ENCODE measurements around the gene TEKT5.
"Not testable (repeated sequence)": the region's sequence is repeated elsewhere in the genome, so short reads cannot be mapped to it uniquely, and the experiment has no call there.

The TEKT5 gene

DNA sequence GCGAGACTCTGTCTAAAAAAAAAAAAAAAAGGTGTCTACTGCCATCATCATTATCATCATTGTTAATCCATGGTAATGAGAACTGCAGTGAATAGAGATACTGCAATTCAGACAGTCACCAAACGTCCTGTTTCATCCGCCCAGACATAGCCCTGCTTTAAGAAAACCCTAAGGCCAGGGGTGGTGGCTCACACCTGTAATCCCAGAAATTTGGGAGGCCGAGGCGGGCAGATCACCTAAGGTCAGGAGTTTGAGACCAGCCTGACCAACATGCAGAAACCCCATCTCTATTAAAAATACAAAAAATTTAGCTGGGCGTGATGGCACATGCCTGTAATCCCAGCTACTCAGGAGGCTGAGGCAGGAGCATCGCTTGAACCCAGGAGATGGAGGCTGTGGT is 15.3 kb downstream of the TEKT5 start:
- 94% methylated on average over 5 of the region's 7 CpGs for WGBS (ENCODE audit: insufficient coverage)
- CTCF ChIA-PET; H3K4me1 ChIP-seq (ENCODE audit: control extremely low read depth in 1 of 4, control insufficient read depth in 4 of 4, insufficient read depth in 4 of 4, low read length in 3 of 4); H3K27ac ChIP-seq (ENCODE audit: insufficient read depth in 1 of 2, low read depth in 1 of 2, low read length in 2 of 2, poor library complexity in 1 of 2, severe bottlenecking in 2 of 2); H3K4me3 ChIP-seq (ENCODE audit: control insufficient read depth in 1 of 7, extremely low read depth in 1 of 7, insufficient read depth in 4 of 7, low read depth in 2 of 7, low read length in 6 of 7); H3K27me3 ChIP-seq (replicated peaks in 2 of 5; ENCODE audit: control insufficient read depth in 4 of 5, insufficient read depth in 5 of 5, low read length in 4 of 5); POLR2A ChIA-PET; DNase-seq; H3K9me3 ChIP-seq (ENCODE audit: control extremely low read depth in 1 of 5, control insufficient read depth in 4 of 5, insufficient read depth in 2 of 5, low read depth in 1 of 5, low read length in 4 of 5); H3K36me3 ChIP-seq (ENCODE audit: control insufficient read depth in 4 of 4, insufficient read depth in 4 of 4, low read length in 3 of 4): not testable (repeated sequence)

DNA sequence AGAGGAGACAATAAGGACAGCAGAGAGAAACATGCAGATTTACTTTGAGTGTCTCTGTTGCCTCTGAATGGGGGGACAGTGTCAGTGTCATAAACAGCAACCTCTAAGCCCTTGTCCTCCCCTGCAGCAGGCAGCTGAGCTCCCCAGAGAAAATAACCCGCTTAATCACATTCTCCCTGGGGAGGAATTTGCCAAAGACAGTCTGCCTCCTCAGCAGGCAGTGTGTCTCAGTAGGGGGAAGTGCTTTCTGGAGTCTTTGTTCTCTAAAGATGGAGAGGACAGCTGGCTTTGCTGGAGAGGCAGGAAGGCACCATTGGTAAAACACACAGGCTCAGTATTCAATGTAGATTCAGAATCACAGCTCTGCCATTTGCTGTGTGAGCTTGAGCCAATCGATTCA is 16.1 kb downstream of the TEKT5 start:
- 88% methylated on average over 1 of the region's 2 CpGs for WGBS (ENCODE audit: insufficient coverage)
- no peak overlapping the region for H3K27ac ChIP-seq (ENCODE audit: insufficient read depth in 1 of 2, low read depth in 1 of 2, low read length in 2 of 2, poor library complexity in 1 of 2, severe bottlenecking in 2 of 2)
- no peak overlapping the region for H3K4me3 ChIP-seq (ENCODE audit: control insufficient read depth in 1 of 7, extremely low read depth in 1 of 7, insufficient read depth in 4 of 7, low read depth in 2 of 7, low read length in 6 of 7)
- peaks cover 0 to 3% (median 0%) of the 10 kb centered on the region in 5 experiments for H3K27me3 ChIP-seq (replicated peaks in 2 of 5; ENCODE audit: control insufficient read depth in 4 of 5, insufficient read depth in 5 of 5, low read length in 4 of 5)
- no peaks in the 10 kb centered on the region for H3K4me1 ChIP-seq (ENCODE audit: control extremely low read depth in 1 of 4, control insufficient read depth in 4 of 4, insufficient read depth in 4 of 4, low read length in 3 of 4)
- CTCF ChIA-PET, result no interaction called here
- no peaks in the 10 kb centered on the region for H3K36me3 ChIP-seq (ENCODE audit: control insufficient read depth in 4 of 4, insufficient read depth in 4 of 4, low read length in 3 of 4)
- POLR2A ChIA-PET, result no interaction called here
- no peaks in the 10 kb centered on the region for H3K9me3 ChIP-seq (ENCODE audit: control extremely low read depth in 1 of 5, control insufficient read depth in 4 of 5, insufficient read depth in 2 of 5, low read depth in 1 of 5, low read length in 4 of 5)
- DNase-seq, result peak in 1 of 3 donors; percentile 7

GRCh38 chr16:10676284-10676683 is 18.4 kb downstream of the TEKT5 start:
- Histone ChIP-seq H3K4me1 (ENCODE audit: control extremely low read depth in 1 of 4, control insufficient read depth in 4 of 4, insufficient read depth in 4 of 4, low read length in 3 of 4) (no peaks in the 10 kb centered on the region), H3K9me3 (ENCODE audit: control extremely low read depth in 1 of 5, control insufficient read depth in 4 of 5, insufficient read depth in 2 of 5, low read depth in 1 of 5, low read length in 4 of 5) (no peaks in the 10 kb centered on the region), H3K27me3 (replicated peaks in 2 of 5; ENCODE audit: control insufficient read depth in 4 of 5, insufficient read depth in 5 of 5, low read length in 4 of 5) (peaks cover 0 to 3% (median 0%) of the 10 kb centered on the region in 5 experiments), H3K4me3 (ENCODE audit: control insufficient read depth in 1 of 7, extremely low read depth in 1 of 7, insufficient read depth in 4 of 7, low read depth in 2 of 7, low read length in 6 of 7) (no peak overlapping the region), H3K36me3 (ENCODE audit: control insufficient read depth in 4 of 4, insufficient read depth in 4 of 4, low read length in 3 of 4) (no peaks in the 10 kb centered on the region), H3K27ac (ENCODE audit: insufficient read depth in 1 of 2, low read depth in 1 of 2, low read length in 2 of 2, poor library complexity in 1 of 2, severe bottlenecking in 2 of 2) (no peak overlapping the region)
- POLR2A ChIA-PET, result no interaction called here
- CTCF ChIA-PET, result no interaction called here
- no peak for DNase-seq
- WGBS (ENCODE audit: insufficient coverage), result 88% methylated on average over 4 of the region's 6 CpGs

GRCh38 chr16:10675861-10676260 is 18.9 kb downstream of the TEKT5 start:
- Histone ChIP-seq H3K36me3 (ENCODE audit: control insufficient read depth in 4 of 4, insufficient read depth in 4 of 4, low read length in 3 of 4) (no peaks in the 10 kb centered on the region), H3K9me3 (ENCODE audit: control extremely low read depth in 1 of 5, control insufficient read depth in 4 of 5, insufficient read depth in 2 of 5, low read depth in 1 of 5, low read length in 4 of 5) (no peaks in the 10 kb centered on the region), H3K4me1 (ENCODE audit: control extremely low read depth in 1 of 4, control insufficient read depth in 4 of 4, insufficient read depth in 4 of 4, low read length in 3 of 4) (no peaks in the 10 kb centered on the region), H3K27ac (ENCODE audit: insufficient read depth in 1 of 2, low read depth in 1 of 2, low read length in 2 of 2, poor library complexity in 1 of 2, severe bottlenecking in 2 of 2) (no peak overlapping the region), H3K4me3 (ENCODE audit: control insufficient read depth in 1 of 7, extremely low read depth in 1 of 7, insufficient read depth in 4 of 7, low read depth in 2 of 7, low read length in 6 of 7) (no peak overlapping the region), H3K27me3 (replicated peaks in 2 of 5; ENCODE audit: control insufficient read depth in 4 of 5, insufficient read depth in 5 of 5, low read length in 4 of 5) (peaks cover 0 to 3% (median 0%) of the 10 kb centered on the region in 5 experiments)
- POLR2A ChIA-PET, result no interaction called here
- WGBS (ENCODE audit: insufficient coverage), result 96% methylated on average over 10 of the region's 13 CpGs
- no peak for DNase-seq
- CTCF ChIA-PET, result no interaction called here

DNA sequence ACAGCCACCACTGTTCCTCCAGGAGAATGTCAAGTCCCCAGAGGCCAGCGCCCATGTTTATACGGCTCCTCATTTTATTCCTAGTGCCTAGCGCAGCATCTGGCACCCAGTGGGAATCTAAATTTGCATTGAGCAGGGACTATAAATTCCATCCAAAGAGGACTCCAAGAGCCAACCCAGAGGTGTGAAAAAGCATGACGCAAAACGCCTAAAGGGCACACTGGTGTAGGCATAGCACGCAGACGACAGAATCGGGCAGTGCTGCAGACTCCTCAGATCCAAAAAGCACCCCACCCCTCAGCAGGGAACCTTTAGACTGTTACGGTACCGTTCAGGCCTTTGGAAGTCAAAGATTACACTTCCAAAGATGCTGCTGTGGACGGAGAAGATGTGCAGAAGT is 19.5 kb downstream of the TEKT5 start:
- CTCF ChIA-PET, result no interaction called here

GRCh38 chr16:10671729-10672128 is 23.0 kb downstream of the TEKT5 start:
- H3K9me3 ChIP-seq (ENCODE audit: control extremely low read depth in 1 of 5, control insufficient read depth in 4 of 5, insufficient read depth in 2 of 5, low read depth in 1 of 5, low read length in 4 of 5), result no peaks in the 10 kb centered on the region
- ChIA-PET POLR2A (no interaction called here), CTCF (no interaction called here)
- H3K4me1 ChIP-seq (ENCODE audit: control extremely low read depth in 1 of 4, control insufficient read depth in 4 of 4, insufficient read depth in 4 of 4, low read length in 3 of 4), result no peaks in the 10 kb centered on the region
- WGBS (ENCODE audit: insufficient coverage), result 67% methylated on average over 2 of the region's 4 CpGs
- no peaks in the 10 kb centered on the region for H3K36me3 ChIP-seq (ENCODE audit: control insufficient read depth in 4 of 4, insufficient read depth in 4 of 4, low read length in 3 of 4)
- no peak overlapping the region for H3K27ac ChIP-seq (ENCODE audit: insufficient read depth in 1 of 2, low read depth in 1 of 2, low read length in 2 of 2, poor library complexity in 1 of 2, severe bottlenecking in 2 of 2)
- H3K4me3 ChIP-seq (ENCODE audit: control insufficient read depth in 1 of 7, extremely low read depth in 1 of 7, insufficient read depth in 4 of 7, low read depth in 2 of 7, low read length in 6 of 7), result no peak overlapping the region
- peaks cover 0 to 3% (median 0%) of the 10 kb centered on the region in 5 experiments for H3K27me3 ChIP-seq (replicated peaks in 2 of 5; ENCODE audit: control insufficient read depth in 4 of 5, insufficient read depth in 5 of 5, low read length in 4 of 5)
- DNase-seq, result no peak

More for the DNA sequence above, 19.5 kb downstream of the TEKT5 start:
- Histone ChIP-seq H3K4me1 (ENCODE audit: control extremely low read depth in 1 of 4, control insufficient read depth in 4 of 4, insufficient read depth in 4 of 4, low read length in 3 of 4) (no peaks in the 10 kb centered on the region), H3K9me3 (ENCODE audit: control extremely low read depth in 1 of 5, control insufficient read depth in 4 of 5, insufficient read depth in 2 of 5, low read depth in 1 of 5, low read length in 4 of 5) (no peaks in the 10 kb centered on the region), H3K27ac (ENCODE audit: insufficient read depth in 1 of 2, low read depth in 1 of 2, low read length in 2 of 2, poor library complexity in 1 of 2, severe bottlenecking in 2 of 2) (no peak overlapping the region), H3K27me3 (replicated peaks in 2 of 5; ENCODE audit: control insufficient read depth in 4 of 5, insufficient read depth in 5 of 5, low read length in 4 of 5) (peaks cover 0 to 3% (median 0%) of the 10 kb centered on the region in 5 experiments), H3K4me3 (ENCODE audit: control insufficient read depth in 1 of 7, extremely low read depth in 1 of 7, insufficient read depth in 4 of 7, low read depth in 2 of 7, low read length in 6 of 7) (no peak overlapping the region), H3K36me3 (ENCODE audit: control insufficient read depth in 4 of 4, insufficient read depth in 4 of 4, low read length in 3 of 4) (no peaks in the 10 kb centered on the region)
- POLR2A ChIA-PET, result no interaction called here
- WGBS (ENCODE audit: insufficient coverage), result 95% methylated on average over 11 of the region's 11 CpGs
- no peak for DNase-seq

DNA sequence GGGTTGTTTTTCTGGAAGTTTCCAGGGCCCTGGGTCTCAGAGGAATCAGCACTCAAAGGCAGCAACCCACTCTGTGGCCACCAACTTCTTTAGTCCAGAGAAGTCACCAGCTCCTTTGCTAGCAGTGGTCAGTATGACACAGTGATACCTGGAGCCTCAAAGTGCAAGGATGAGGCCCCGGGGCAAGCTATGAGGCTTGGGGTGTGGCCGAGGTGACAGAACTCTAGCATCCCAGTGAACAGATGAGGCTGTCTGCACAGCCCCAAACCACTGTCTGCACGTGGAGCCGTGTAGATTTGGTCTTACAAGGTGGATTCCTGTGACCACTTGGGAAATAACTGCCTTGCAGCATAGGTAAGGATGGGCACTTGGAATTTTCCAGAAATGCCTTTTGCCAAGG is 24.9 kb downstream of the TEKT5 start:
- H3K27me3 ChIP-seq (replicated peaks in 2 of 5; ENCODE audit: control insufficient read depth in 4 of 5, insufficient read depth in 5 of 5, low read length in 4 of 5), result peaks cover 0 to 3% (median 0%) of the 10 kb centered on the region in 5 experiments
- H3K9me3 ChIP-seq (ENCODE audit: control extremely low read depth in 1 of 5, control insufficient read depth in 4 of 5, insufficient read depth in 2 of 5, low read depth in 1 of 5, low read length in 4 of 5), result no peaks in the 10 kb centered on the region
- H3K27ac ChIP-seq (ENCODE audit: insufficient read depth in 1 of 2, low read depth in 1 of 2, low read length in 2 of 2, poor library complexity in 1 of 2, severe bottlenecking in 2 of 2), result no peak overlapping the region
- POLR2A ChIA-PET, result no interaction called here
- WGBS (ENCODE audit: insufficient coverage), result 100% methylated on average over 3 of the region's 4 CpGs
- no peak overlapping the region for H3K4me3 ChIP-seq (ENCODE audit: control insufficient read depth in 1 of 7, extremely low read depth in 1 of 7, insufficient read depth in 4 of 7, low read depth in 2 of 7, low read length in 6 of 7)
- no peaks in the 10 kb centered on the region for H3K4me1 ChIP-seq (ENCODE audit: control extremely low read depth in 1 of 4, control insufficient read depth in 4 of 4, insufficient read depth in 4 of 4, low read length in 3 of 4)
- CTCF ChIA-PET, result interaction anchor here (1.3 kb wide), 1 partner anchor 66 kb away, joined by 3 read pairs; no protein-coding TSS in a partner anchor
- no peak for DNase-seq
- no peaks in the 10 kb centered on the region for H3K36me3 ChIP-seq (ENCODE audit: control insufficient read depth in 4 of 4, insufficient read depth in 4 of 4, low read length in 3 of 4)
